K562 (cell line): ENCODE measurements around the gene ELK1. TPM values are rescaled to one million over a fixed set of nuclear protein-coding genes. Genes with fewer than 3 reads are reported as not detected.
A peak's percentile ranks its signal among the peaks of the same experiment; 100 is the strongest.

ENCODE experiments used
- BHLHE40 ChIP-seq: IDR thresholded peaks from 2 replicates; pipeline ENCODE4 v1.6.1; 2011; ENCODE audit warnings: low read length, improper control_type of control experiment
- CBFA2T3 ChIP-seq: fragments of 450-650 bp; IDR thresholded peaks from 2 replicates; pipeline ENCODE4 v1.6.1; 2017
- CBX1 ChIP-seq: sonication (generic); IDR thresholded peaks from 2 replicates; pipeline ENCODE4 v1.6.1; 2016; ENCODE audit warnings: antibody characterized with exemption, low read depth, mild to moderate bottlenecking
- DMBX1 ChIP-seq: fragments of 250-450 bp; sonication (Bioruptor Pico); IDR thresholded peaks from 2 replicates; pipeline ENCODE4 v1.8.0; 2022; ENCODE audit warnings: inconsistent platforms, mild to moderate bottlenecking, moderate library complexity, borderline replicate concordance
- ETS1 ChIP-seq: conservative IDR thresholded peaks from 2 replicates; pipeline ENCODE4 v1.6.1; 2011; ENCODE audit warnings: low read depth, mild to moderate bottlenecking, low read length; ENCODE audit not compliant: control insufficient read depth
- GMEB1 ChIP-seq: fragments of 250-450 bp; sonication (Bioruptor Pico); IDR thresholded peaks from 2 replicates; pipeline ENCODE4 v1.4.0; 2020; ENCODE audit warnings: mild to moderate bottlenecking
- MAZ ChIP-seq, 2 experiments: fragments of 450-650 bp in 1 of 2; sonication (generic) in 1 of 2; formaldehyde crosslinking; IDR thresholded peaks in 1 of 2; conservative IDR thresholded peaks in 1 of 2; 2 replicates each; pipeline versions ENCODE4 v1.4.0 to v1.5.0; 2020; ENCODE audit warnings: mild to moderate bottlenecking in 1 of 2, missing genetic modification reagents in 1 of 2
- MLX ChIP-seq, 2 experiments: fragments of 450-650 bp in 1 of 2; sonication (generic) in 1 of 2; formaldehyde crosslinking; conservative IDR thresholded peaks; 2 replicates each; pipeline versions ENCODE4 v1.4.0 to v1.8.1; 2020 to 2022; ENCODE audit warnings: mild to moderate bottlenecking in 1 of 2, missing genetic modification reagents in 1 of 2
- NCOA4 ChIP-seq: fragments of 450-650 bp; IDR thresholded peaks from 2 replicates; pipeline ENCODE4 v1.6.1; 2018; ENCODE audit warnings: mild to moderate bottlenecking; ENCODE audit not compliant: partially characterized antibody
- POLR2A ChIP-seq: fragments of 450-650 bp; conservative IDR thresholded peaks from 2 replicates; pipeline ENCODE4 v1.6.1; 2016
- SOX6 ChIP-seq: fragments of 450-650 bp; IDR thresholded peaks from 2 replicates; pipeline ENCODE4 v1.6.1; 2014; ENCODE audit warnings: mild to moderate bottlenecking
- TSC22D4 ChIP-seq: fragments of 450-650 bp; IDR thresholded peaks from 2 replicates; pipeline ENCODE4 v1.6.1; 2016; ENCODE audit warnings: missing genetic modification characterization, missing biosample characterization, control low read depth
- U2AF1 ChIP-seq: fragments of 200-400 bp; formaldehyde crosslinking; optimal IDR thresholded peaks from 2 replicates; pipeline ENCODE3; 2017; ENCODE audit warnings: mild to moderate bottlenecking, low read depth, low read length, moderate library complexity
- ZBTB7A ChIP-seq: IDR thresholded peaks from 2 replicates; pipeline ENCODE4 v1.6.1; 2011; ENCODE audit warnings: low read depth, mild to moderate bottlenecking, low read length, moderate library complexity, borderline replicate concordance; ENCODE audit not compliant: control insufficient read depth
- ZFPM2 ChIP-seq: fragments of 250-450 bp; sonication (Bioruptor Pico); IDR thresholded peaks from 2 replicates; pipeline ENCODE4 v1.5.1; 2022; ENCODE audit warnings: mild to moderate bottlenecking
- ZNF124 ChIP-seq: sonication (generic); formaldehyde crosslinking; IDR thresholded peaks from 2 replicates; pipeline ENCODE4 v1.8.1; 2022; ENCODE audit warnings: missing genetic modification reagents
- ZNF445 ChIP-seq: fragments of 250-450 bp; sonication (Bioruptor Pico); IDR thresholded peaks from 2 replicates; pipeline ENCODE4 v1.4.0; 2020; ENCODE audit warnings: low read depth, mild to moderate bottlenecking, moderate library complexity
- polyA plus RNA-seq, 8 experiments: library from polyadenylated mRNA; depleted of rRNA in 4 of 8; stranded (reverse) in 5 of 8; unstranded in 3 of 8; fragments of >200 nt; fragmentation: Nextera tagmentation in 2 of 8; fragmentation: Illumina TruSeq in 1 of 8; extraction: Ambion mirVana in 2 of 8; extraction: Trizol in 1 of 8; gene quantifications; 2 replicates each; pipeline versions ENCODE4 v1.2.1 to v1.2.3, GENCODE V29; 2011 to 2014; ENCODE audit warnings: inconsistent platforms in 1 of 8, missing spikeins in 1 of 8
- total RNA-seq, 7 experiments: library from RNA; depleted of rRNA in 6 of 7; stranded (reverse); fragments of >200 nt in 6 of 7; fragmentation: Illumina TruSeq in 2 of 7; extraction: Trizol in 2 of 7; gene quantifications; 2 replicates each; pipeline versions ENCODE4 v1.2.1 to v1.2.3, GENCODE V29; 2011 to 2021; ENCODE audit warnings: low replicate concordance in 1 of 7
- TF ChIP-seq, protein P1 (sequence below): fragments of 450-650 bp; IDR thresholded peaks from 2 replicates; pipeline ENCODE4 v1.6.1; 2017; ENCODE audit warnings: antibody characterized with exemption, mild to moderate bottlenecking
- TF ChIP-seq, protein P2 (sequence below): IDR thresholded peaks from 2 replicates; pipeline ENCODE4 v1.6.1; 2011; ENCODE audit not compliant: insufficient read length; ENCODE audit errors: extremely low read depth

ELK1 gene
- total and polyA plus RNA-seq, 9 of the 15 experiments (the other 6 are each of a cell fraction or from before 2014, with no cell fraction given): 4.4 to 74.9 (median 26.5) TPM

GRCh38 chrX:47619486-47620302 lies 30.7 kb downstream of the ELK1 start, which contains the start of gene SYN1 (continued):
- TF ChIP-seq ZNF124 (CRISPR knock-in tag): no peak
- 0 out of 4 replicates have a peak, but pooled peaks of 1 of the 2 experiments have one; percentile 49 for TF ChIP-seq MLX (CRISPR knock-in tag; conservative IDR thresholded peaks at IDR 0.05)
- peak; percentile 92 for TF ChIP-seq GMEB1 (CRISPR knock-in tag)
- TF ChIP-seq POLR2A: no peak
- no peak for TF ChIP-seq DMBX1 (CRISPR knock-in tag)
- no peak for TF ChIP-seq ETS1
- TF ChIP-seq, protein P1, sequence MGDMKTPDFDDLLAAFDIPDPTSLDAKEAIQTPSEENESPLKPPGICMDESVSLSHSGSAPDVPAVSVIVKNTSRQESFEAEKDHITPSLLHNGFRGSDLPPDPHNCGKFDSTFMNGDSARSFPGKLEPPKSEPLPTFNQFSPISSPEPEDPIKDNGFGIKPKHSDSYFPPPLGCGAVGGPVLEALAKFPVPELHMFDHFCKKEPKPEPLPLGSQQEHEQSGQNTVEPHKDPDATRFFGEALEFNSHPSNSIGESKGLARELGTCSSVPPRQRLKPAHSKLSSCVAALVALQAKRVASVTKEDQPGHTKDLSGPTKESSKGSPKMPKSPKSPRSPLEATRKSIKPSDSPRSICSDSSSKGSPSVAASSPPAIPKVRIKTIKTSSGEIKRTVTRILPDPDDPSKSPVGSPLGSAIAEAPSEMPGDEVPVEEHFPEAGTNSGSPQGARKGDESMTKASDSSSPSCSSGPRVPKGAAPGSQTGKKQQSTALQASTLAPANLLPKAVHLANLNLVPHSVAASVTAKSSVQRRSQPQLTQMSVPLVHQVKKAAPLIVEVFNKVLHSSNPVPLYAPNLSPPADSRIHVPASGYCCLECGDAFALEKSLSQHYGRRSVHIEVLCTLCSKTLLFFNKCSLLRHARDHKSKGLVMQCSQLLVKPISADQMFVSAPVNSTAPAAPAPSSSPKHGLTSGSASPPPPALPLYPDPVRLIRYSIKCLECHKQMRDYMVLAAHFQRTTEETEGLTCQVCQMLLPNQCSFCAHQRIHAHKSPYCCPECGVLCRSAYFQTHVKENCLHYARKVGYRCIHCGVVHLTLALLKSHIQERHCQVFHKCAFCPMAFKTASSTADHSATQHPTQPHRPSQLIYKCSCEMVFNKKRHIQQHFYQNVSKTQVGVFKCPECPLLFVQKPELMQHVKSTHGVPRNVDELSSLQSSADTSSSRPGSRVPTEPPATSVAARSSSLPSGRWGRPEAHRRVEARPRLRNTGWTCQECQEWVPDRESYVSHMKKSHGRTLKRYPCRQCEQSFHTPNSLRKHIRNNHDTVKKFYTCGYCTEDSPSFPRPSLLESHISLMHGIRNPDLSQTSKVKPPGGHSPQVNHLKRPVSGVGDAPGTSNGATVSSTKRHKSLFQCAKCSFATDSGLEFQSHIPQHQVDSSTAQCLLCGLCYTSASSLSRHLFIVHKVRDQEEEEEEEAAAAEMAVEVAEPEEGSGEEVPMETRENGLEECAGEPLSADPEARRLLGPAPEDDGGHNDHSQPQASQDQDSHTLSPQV: no peak
- peak; percentile 82 to 87 for TF ChIP-seq MAZ (CRISPR knock-in tag; conservative IDR thresholded peaks at IDR 0.05 in 1 of 2, IDR thresholded peaks at IDR 0.05 in 1 of 2)
- no peak for TF ChIP-seq TSC22D4 (tag)
- TF ChIP-seq CBFA2T3: no peak
- peak; percentile 94 for TF ChIP-seq BHLHE40
- TF ChIP-seq, protein P2, sequence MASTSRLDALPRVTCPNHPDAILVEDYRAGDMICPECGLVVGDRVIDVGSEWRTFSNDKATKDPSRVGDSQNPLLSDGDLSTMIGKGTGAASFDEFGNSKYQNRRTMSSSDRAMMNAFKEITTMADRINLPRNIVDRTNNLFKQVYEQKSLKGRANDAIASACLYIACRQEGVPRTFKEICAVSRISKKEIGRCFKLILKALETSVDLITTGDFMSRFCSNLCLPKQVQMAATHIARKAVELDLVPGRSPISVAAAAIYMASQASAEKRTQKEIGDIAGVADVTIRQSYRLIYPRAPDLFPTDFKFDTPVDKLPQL: no peak
- no peak for TF ChIP-seq ZFPM2
- peak; percentile 76; the same call in 1 of the 2 replicates for TF ChIP-seq CBX1
- 0 out of 2 replicates have a peak, but pooled peaks have one; percentile 15 for TF ChIP-seq SOX6
- TF ChIP-seq NCOA4: no peak
- TF ChIP-seq ZNF445: no peak
- peak; percentile 37; the same call in 1 of the 2 replicates for TF ChIP-seq ZBTB7A
- TF ChIP-seq U2AF1: peak; percentile 51
